ENCODE data around the gene GOLGA3. TPM values are rescaled to one million over a fixed set of nuclear protein-coding genes. Genes with fewer than 3 reads are reported as not detected.

GOLGA3 gene
- total RNA-seq, 1 donor from 2014 or later, result 148 TPM

DNA sequence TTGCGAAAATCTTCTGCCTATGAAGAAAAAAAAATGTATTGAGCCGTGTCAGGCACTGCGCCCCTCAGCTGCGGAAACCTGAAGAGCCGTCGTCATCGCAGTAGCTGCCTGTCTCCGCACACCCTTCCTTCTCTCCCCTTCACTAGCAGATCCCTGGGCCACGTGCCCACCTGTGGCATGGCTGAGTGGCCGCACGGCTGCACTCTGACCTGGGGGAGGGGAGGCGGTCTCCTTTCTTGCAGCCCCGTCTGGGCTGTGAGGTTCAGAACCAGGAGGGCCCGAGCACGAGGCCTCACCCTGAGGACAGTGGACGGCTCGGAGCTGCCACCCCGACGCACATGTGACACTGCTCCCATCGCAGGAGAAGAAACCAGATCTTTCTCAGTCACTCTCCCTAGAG is 93.2 kb downstream of the GOLGA3 start:
- DNase-seq (ENCODE audit: low spot score), result no peak
- H3K4me3 Mint-ChIP-seq (ENCODE audit: unreplicated experiment), result no peak overlapping the region
- H3K27ac Mint-ChIP-seq (ENCODE audit: unreplicated experiment), result peak overlapping the region; percentile 32
- TF ChIP-seq, protein P1, sequence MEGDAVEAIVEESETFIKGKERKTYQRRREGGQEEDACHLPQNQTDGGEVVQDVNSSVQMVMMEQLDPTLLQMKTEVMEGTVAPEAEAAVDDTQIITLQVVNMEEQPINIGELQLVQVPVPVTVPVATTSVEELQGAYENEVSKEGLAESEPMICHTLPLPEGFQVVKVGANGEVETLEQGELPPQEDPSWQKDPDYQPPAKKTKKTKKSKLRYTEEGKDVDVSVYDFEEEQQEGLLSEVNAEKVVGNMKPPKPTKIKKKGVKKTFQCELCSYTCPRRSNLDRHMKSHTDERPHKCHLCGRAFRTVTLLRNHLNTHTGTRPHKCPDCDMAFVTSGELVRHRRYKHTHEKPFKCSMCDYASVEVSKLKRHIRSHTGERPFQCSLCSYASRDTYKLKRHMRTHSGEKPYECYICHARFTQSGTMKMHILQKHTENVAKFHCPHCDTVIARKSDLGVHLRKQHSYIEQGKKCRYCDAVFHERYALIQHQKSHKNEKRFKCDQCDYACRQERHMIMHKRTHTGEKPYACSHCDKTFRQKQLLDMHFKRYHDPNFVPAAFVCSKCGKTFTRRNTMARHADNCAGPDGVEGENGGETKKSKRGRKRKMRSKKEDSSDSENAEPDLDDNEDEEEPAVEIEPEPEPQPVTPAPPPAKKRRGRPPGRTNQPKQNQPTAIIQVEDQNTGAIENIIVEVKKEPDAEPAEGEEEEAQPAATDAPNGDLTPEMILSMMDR (IDR thresholded peaks at IDR 0.05), result no peak
- peaks cover 57% of the 10 kb centered on the region for H3K36me3 Mint-ChIP-seq (ENCODE audit: low read depth)
- no peaks in the 10 kb centered on the region for H3K27me3 Mint-ChIP-seq (ENCODE audit: low read depth)
- no peaks in the 10 kb centered on the region for H3K4me1 Mint-ChIP-seq (ENCODE audit: low read depth)
- H3K9me3 Mint-ChIP-seq (ENCODE audit: low read depth), result no peaks in the 10 kb centered on the region

DNA sequence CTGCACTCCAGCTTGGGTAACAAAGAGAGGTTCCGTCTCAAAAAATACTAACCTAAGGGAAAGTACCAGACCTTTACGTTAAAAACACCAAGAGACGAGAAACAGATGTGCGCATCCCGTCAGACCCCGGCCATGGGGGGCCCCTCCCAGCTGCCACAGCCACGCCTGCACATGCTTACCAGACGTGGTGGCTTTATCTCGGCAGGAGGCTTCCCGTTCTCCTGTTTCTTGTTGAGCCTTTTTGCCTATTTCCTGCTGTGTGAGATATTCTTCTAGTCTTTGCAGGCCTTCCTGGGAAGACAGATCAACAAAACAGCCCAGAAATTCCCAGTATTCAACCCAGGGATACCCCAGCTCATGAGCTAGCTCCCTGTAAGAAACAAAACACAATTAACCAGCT is 94.5 kb downstream of the GOLGA3 start:
- Mint-ChIP-seq H3K9me3 (ENCODE audit: low read depth) (no peaks in the 10 kb centered on the region), H3K27me3 (ENCODE audit: low read depth) (no peaks in the 10 kb centered on the region), H3K36me3 (ENCODE audit: low read depth) (peaks cover 56% of the 10 kb centered on the region), H3K4me3 (ENCODE audit: unreplicated experiment) (no peak overlapping the region), H3K27ac (ENCODE audit: unreplicated experiment) (peak overlapping the region; percentile 38), H3K4me1 (ENCODE audit: low read depth) (peaks cover 7% of the 10 kb centered on the region)
- no peak for DNase-seq (ENCODE audit: low spot score)
- TF ChIP-seq, protein P1 (IDR thresholded peaks at IDR 0.05), result no peak

DNA sequence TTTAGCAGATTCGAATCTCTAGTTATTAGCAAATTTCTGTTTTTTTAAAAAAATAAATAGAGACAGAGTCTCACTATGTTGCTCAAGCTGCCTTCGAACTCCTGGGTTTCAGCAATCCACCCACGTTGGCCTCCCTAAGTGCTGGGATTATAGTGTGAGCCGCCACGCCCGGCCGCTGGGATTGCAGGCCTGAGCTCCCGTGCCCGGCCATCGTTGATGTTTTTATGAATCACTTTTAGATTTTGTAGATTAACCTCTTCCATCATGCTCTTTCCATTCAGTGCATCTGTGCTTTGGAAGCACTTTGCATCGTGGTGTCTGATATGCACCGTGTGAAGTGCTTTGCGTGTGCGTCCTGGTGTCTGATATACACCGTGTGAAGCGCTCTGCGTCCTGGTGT is 97.1 kb downstream of the GOLGA3 start:
- Mint-ChIP-seq H3K9me3 (ENCODE audit: low read depth) (no peaks in the 10 kb centered on the region), H3K4me1 (ENCODE audit: low read depth) (peaks cover 7% of the 10 kb centered on the region), H3K36me3 (ENCODE audit: low read depth) (peaks cover 55% of the 10 kb centered on the region), H3K27ac (ENCODE audit: unreplicated experiment) (peak overlapping the region; percentile 39), H3K27me3 (ENCODE audit: low read depth) (no peaks in the 10 kb centered on the region), H3K4me3 (ENCODE audit: unreplicated experiment) (no peak overlapping the region)
- DNase-seq (ENCODE audit: low spot score), result no peak
- TF ChIP-seq, protein P1 (IDR thresholded peaks at IDR 0.05), result no peak

DNA sequence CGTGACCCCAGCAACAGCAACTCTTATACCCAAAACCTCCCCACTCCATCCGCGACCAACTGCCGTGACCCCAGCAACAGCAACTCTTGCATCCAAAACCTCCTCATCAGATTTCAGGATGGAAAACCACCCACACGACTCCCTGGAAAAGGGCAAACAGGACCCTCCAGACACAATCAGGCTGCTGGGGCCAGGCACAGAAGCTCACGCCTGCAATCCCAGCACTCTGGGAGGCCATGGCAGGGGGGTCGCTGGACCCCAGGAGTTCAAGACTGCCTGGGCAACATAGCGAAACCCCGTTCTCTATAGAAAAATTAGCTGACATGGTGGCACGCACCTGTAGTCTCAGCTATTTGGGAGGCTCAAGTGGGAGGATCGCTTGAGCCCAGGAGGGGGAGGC is 98.3 kb downstream of the GOLGA3 start:
- Mint-ChIP-seq H3K27me3 (ENCODE audit: low read depth) (no peaks in the 10 kb centered on the region), H3K36me3 (ENCODE audit: low read depth) (peaks cover 60% of the 10 kb centered on the region), H3K4me1 (ENCODE audit: low read depth) (peaks cover 7% of the 10 kb centered on the region), H3K9me3 (ENCODE audit: low read depth) (no peaks in the 10 kb centered on the region), H3K4me3 (ENCODE audit: unreplicated experiment) (no peak overlapping the region), H3K27ac (ENCODE audit: unreplicated experiment) (peak overlapping the region; percentile 69)
- TF ChIP-seq, protein P1 (IDR thresholded peaks at IDR 0.05), result no peak
- DNase-seq (ENCODE audit: low spot score), result no peak

DNA sequence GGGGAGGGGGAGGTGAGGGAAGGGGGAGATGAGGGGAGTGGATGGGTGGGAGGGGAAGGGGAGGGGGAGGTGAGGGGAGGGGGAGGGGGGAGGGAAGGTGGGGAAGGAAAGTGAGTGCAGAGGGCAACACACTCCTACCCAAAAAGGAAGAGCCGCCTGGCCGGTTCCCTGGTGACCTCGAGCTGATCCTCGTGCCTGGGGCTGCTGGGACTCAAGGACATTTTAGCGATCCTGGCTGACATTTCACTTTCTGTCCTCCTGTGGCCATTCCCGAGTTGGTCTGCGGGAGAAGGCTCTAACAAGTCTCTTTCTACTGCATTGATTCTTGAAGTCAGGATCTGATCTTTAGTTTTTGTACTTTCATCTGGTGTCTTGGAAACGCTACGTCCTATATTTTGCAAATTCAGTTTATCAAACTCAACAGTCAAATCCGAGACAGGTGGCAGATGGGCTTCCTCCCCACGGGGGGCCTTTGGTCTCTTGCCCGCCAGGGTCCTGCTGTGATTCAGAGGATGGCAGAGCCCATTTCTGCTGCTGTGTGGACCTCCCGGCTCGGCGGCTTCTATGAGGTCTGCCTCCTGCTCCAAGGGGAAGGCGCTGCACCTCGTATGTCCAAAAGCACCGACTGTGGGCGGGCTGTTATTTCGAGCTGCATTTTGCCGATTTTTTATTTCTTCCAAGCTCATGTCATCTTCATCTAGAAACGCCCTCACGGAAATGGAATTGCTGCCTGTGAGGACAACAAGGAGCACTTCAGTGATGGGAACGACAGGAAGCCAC is 98.9 kb downstream of the GOLGA3 start:
- DNase-seq (ENCODE audit: low spot score), result no peak
- Mint-ChIP-seq H3K4me1 (ENCODE audit: low read depth) (peaks cover 7% of the 10 kb centered on the region), H3K4me3 (ENCODE audit: unreplicated experiment) (no peak overlapping the region), H3K27me3 (ENCODE audit: low read depth) (no peaks in the 10 kb centered on the region), H3K9me3 (ENCODE audit: low read depth) (no peaks in the 10 kb centered on the region), H3K36me3 (ENCODE audit: low read depth) (peaks cover 60% of the 10 kb centered on the region), H3K27ac (ENCODE audit: unreplicated experiment) (peak overlapping the region; percentile 69)
- TF ChIP-seq, protein P1 (IDR thresholded peaks at IDR 0.05), result no peak

Data from chondrocyte (in vitro differentiated cells).